Astrocyte of the spinal cord (primary cell): ENCODE measurements around the gene PECR.
"Not testable (repeated sequence)": the region's sequence is repeated elsewhere in the genome, so short reads cannot be mapped to it uniquely, and the experiment has no call there.

Experiments
- DNase-seq: peaks from one replicate; pipeline ENCODE4 v3.0.0; 2011; ENCODE audit warnings: low read depth, low spot score
- H3K4me3 ChIP-seq: 2 replicates; pipeline ENCODE4 v1.5.1; 2011; ENCODE audit warnings: low read depth, mild to moderate bottlenecking, low read length, moderate library complexity
- CTCF ChIP-seq: IDR thresholded peaks from 2 replicates; pipeline ENCODE4 v1.5.1; 2012; ENCODE audit warnings: low read depth, mild to moderate bottlenecking, low read length, inconsistent platforms
- in situ Hi-C: cut with HindIII; loops from 2 replicates; pipeline ENCODE4 v1.10.0; 2017; ENCODE audit warnings: low sequenced_read_pairs

The PECR gene

GRCh38 chr2:216002693-216003092 lies 78.9 kb downstream of the PECR start:
- DNase-seq = no peak
- in situ Hi-C loops = no loop called here
- no peak for TF ChIP-seq CTCF
- H3K4me3 ChIP-seq = no peak overlapping the region

GRCh38 chr2:216002101-216002678 lies 79.4 kb downstream of the PECR start:
- no peak for TF ChIP-seq CTCF
- in situ Hi-C loops = no loop called here
- H3K4me3 ChIP-seq = no peak overlapping the region
- DNase-seq = no peak

- DNase-seq = no peak
- no peak for TF ChIP-seq CTCF
- H3K4me3 ChIP-seq = no peak overlapping the region
- in situ Hi-C loops = no loop called here
Measured at GRCh38 chr2:216001216-216002100, 80.2 kb downstream of the PECR start.

GRCh38 chr2:215998636-215999035 lies 83.0 kb downstream of the PECR start:
- DNase-seq = no peak
- in situ Hi-C loops = no loop called here
- H3K4me3 ChIP-seq = no peak overlapping the region
- no peak for TF ChIP-seq CTCF

GRCh38 chr2:215997219-215997618 lies 84.4 kb downstream of the PECR start:
- TF ChIP-seq CTCF = no peak
- H3K4me3 ChIP-seq = no peak overlapping the region

GRCh38 chr2:215994911-215995310 lies 86.7 kb downstream of the PECR start:
- no peak overlapping the region for H3K4me3 ChIP-seq
- no peak for TF ChIP-seq CTCF
- DNase-seq = peak; percentile 46
- in situ Hi-C loops = no loop called here

More at GRCh38 chr2:215997219-215997618, 84.4 kb downstream of the PECR start:
- no peak for DNase-seq
- in situ Hi-C loops = no loop called here

GRCh38 chr2:215988556-215989207 lies 92.9 kb downstream of the PECR start:
- H3K4me3 ChIP-seq, in situ Hi-C loops, DNase-seq: not testable (repeated sequence)
